NOMO-1 (cell line): ENCODE results near the gene PEBP1.

Experiments
- DNase-seq, 2 experiments: peaks; one replicate each; lab custom pipeline; 2025; ENCODE audit not compliant: unreplicated experiment in 2 of 2; lab: John Stamatoyannopoulos, UW

PEBP1 gene

DNA sequence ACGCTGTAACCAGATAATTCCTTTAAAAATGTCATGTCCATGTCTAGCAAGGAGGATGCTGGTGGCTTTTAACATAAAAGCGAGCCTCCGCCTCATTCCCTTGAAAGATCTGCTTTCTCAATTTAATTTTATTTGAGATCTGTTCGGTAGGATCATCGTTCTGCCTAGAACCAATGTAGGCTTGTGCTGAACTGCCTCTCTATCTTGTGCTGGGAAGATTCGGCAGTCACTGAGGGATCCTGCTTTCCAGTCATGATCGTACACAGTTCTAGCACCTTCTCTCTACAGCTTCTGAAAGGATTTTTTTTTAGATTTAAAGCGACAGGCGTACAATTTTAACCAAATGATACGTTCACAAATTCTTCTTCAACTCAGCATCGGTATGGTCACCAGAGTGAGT lies 54.3 kb downstream of the PEBP1 start:
- DNase-seq, result no peak

DNA sequence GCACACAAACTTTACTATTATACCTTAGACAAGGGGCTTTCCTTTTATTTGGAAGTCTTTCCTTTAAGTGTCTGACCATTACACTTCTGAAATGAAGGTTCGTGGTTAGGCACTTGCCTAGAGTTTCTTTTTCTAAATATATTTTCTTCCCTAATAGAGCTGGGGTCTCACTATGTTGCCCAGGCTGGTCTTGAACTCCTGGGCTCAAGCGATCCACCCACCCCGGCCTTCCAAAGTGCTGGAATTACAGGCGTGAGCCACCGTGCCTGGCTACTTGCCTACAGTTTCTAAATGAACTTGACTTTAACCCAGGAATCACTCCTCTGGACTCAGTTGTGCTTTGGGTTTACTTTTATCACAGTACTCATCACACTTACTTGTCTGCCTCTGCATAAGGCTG lies 57.6 kb downstream of the PEBP1 start:
- DNase-seq, result no peak

DNA sequence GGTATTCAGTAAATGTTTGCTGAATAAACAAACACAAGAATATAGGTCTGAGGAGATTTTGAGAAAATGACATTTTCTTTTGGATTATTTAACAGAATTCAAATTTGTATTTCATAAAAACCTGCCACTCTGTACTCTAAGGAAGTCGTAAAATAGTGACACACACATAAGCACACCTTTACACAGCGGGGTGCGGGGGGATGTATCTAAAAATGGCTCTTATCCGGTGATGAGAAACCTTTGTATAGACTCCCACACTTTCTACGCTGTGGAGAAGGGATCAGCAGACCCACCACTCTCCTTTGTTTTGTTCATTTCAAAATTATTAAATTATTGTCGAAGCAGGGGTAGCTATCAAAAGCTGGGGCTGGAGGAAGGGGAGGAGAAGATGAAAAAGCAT lies 58.0 kb downstream of the PEBP1 start:
- DNase-seq, result no peak
